Right lobe of liver (tissue), 4 donors: ENCODE data around the gene CFAP221.

ENCODE experiments used
- POLR2A ChIP-seq: fragments of 450-650 bp; IDR thresholded peaks from one replicate; pipeline ENCODE4 v1.6.1; 2017; ENCODE audit warnings: antibody characterized with exemption, mild to moderate bottlenecking
- TF ChIP-seq, protein P1 (sequence below), 4 donors: fragments of 200-600 bp in 3 of 4; fragments of 450-650 bp in 1 of 4; IDR thresholded peaks; one replicate each; pipeline versions ENCODE4 v1.5.1 to v1.8.0; 2016 to 2022; ENCODE audit warnings: antibody characterized with exemption in 4 of 4, mild to moderate bottlenecking in 2 of 4
- donor health status: DM: no; HTN: no; CAD: no.
- donor health status: DM: no; HTN: no; CAD: no.
- donor health status: DM: no; HTN: yes; CAD: no.

DNA sequence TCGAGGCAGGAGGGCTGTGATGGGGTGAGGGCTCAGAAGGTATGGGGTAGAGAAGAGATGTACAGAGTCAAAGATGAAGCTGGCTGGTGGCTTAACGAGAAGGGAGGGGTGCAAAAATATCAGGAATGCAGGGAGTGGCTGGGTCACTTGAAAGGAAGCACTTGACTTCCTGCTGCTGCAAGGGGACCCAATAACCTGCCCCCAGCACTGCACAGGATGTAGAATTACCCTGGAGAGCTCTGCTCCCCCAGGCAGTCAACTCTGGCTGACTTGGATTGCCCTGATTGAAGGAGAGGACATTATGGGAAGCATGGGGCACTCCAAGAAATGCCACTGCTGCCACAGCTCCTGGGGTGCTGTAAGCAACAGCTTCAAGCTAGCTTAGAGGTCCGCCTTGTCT is 41.8 kb downstream of the CFAP221 start:
- TF ChIP-seq, protein P1, sequence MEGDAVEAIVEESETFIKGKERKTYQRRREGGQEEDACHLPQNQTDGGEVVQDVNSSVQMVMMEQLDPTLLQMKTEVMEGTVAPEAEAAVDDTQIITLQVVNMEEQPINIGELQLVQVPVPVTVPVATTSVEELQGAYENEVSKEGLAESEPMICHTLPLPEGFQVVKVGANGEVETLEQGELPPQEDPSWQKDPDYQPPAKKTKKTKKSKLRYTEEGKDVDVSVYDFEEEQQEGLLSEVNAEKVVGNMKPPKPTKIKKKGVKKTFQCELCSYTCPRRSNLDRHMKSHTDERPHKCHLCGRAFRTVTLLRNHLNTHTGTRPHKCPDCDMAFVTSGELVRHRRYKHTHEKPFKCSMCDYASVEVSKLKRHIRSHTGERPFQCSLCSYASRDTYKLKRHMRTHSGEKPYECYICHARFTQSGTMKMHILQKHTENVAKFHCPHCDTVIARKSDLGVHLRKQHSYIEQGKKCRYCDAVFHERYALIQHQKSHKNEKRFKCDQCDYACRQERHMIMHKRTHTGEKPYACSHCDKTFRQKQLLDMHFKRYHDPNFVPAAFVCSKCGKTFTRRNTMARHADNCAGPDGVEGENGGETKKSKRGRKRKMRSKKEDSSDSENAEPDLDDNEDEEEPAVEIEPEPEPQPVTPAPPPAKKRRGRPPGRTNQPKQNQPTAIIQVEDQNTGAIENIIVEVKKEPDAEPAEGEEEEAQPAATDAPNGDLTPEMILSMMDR (IDR thresholded peaks at IDR 0.05), result no peak
- TF ChIP-seq POLR2A, result no peak
